ENCODE measurements around the gene PPP2CA.
"Not testable (repeated sequence)": the region's sequence is repeated elsewhere in the genome, so short reads cannot be mapped to it uniquely, and the experiment has no call there.

Gene PPP2CA

DNA sequence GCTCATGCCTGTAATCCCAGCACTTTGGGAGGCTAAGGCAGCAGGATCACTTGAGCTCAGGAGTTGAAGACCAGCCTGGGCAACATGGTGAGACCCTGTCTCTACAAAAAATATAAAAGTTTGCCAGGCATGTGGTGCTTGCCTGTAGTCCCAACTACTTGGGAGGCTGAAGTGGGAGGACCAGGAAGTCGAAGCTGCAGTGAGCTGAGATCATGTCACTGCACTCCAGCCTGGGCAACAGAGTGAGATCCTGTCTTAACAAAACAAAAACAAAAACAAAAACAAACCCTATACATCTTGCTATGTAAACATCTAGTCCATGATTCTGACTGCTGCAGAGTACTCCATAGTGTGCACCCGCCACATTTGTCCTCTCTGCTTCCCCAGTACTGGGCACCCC lies 19.8 kb upstream of the PPP2CA start:
- DNase-seq (ENCODE audit: low read depth in 2 of 2): no peak

DNA sequence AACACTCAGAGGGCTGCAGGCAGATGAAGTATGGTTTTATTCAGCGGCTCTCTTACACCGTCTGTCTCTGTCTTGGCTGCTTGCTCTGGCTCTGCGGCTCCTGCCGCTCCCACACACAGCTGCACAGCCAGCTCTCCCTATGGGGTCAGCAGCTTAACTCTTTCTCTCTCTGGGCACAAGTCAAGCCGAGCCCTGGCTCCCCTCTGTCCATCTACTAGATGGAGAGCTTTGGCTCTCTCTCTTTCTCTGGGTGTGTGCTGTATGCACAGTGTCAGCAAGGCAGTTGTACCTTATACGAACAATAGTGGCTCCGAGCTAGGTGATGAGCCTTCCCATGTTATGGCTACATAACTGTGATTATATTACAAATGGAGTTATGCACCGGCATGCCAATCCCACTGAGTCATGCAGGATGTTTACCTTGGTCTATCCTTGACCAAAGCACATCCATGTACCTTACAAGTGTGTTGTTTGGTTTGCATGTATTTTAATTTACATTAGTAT lies 19.3 kb upstream of the PPP2CA start:
- no peak for DNase-seq (ENCODE audit: low read depth in 2 of 2)

DNA sequence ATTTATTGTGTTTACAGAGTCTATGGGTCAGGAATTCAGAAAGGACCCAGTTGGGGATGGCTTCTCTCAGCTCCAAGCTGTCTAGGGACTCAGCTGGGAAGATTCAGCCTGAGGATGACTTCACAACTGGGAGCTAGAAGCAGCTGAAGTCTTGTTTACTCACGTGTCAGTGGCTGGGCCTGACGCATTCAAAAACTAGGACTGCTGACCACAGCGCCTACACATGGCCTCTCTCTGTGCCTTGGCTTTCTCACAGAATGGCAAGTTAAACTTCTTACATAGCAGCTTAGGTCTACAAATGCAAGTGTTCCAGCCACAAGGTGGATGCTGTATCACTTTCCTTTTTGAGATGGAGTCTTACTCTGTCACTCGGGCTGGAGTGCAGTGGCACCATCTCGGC lies 16.3 kb upstream of the PPP2CA start:
- no peak for DNase-seq (ENCODE audit: low read depth in 2 of 2)

DNA sequence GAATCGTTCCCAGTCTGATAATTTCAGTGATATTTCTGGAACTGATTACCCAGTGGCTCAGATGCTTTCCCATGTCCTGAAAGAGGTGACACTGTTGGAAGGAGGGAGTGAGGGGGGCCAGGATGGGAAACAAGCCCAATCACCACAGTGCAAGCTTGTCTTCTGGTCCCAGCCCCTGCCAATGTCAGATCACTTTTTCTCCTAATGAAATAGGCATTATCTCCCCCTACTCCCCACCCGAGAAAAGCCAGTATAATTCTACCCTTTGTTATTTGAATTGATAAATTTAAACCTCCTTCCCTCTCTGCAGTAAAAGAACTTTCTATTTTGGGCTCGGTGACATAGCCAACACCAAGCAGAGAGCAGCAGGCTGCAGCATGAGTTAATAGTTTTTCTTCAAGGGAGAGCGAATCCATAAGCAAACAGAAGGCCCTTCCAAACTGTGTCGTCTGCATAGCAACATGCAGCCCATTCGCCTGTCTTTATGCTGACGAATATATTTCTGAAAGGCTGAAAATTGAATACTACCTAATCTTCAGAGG lies 14.6 kb upstream of the PPP2CA start:
- DNase-seq (ENCODE audit: low read depth in 2 of 2): no peak

DNA sequence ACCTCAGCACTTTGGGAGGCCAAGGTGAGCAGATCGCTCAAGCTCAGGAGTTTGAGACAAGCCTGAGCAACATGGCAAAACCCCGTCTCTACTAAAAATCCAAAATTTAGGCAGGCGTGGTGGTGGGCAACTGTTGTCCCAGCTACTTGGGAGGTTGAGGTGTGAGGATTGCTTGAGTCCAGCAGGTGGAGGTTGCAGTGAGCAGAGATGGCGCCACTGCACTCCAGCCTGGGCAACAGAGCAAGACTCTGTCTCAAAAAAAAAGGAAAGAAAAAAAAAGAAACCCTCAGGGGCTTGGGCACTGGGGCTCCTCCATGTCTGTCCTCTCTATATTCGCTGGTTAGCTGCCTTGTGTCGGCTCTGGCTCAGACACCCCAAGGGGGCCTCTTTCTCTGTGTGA lies 10.9 kb upstream of the PPP2CA start:
- no peak for DNase-seq (ENCODE audit: low read depth in 2 of 2)

DNA sequence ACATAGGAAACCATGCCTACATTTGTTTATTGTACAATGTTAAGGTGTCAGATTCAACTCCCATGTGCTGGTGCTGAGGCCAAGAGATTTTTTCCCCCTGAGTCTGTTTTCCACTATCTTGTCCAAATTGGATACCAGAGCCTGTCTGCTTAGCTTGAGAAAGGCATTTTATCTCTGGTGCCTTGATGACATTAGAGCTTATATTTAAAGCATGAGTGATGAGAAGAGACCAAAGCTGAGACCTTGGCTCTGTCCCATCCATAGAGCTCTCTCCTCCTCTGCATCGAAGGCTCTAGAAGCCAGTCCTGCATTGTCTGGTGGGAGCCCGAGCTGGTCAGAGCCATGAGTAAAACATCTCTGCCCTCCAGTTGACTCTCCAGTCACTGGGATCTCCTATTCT lies 10.4 kb upstream of the PPP2CA start:
- no peak for DNase-seq (ENCODE audit: low read depth in 2 of 2)

DNA sequence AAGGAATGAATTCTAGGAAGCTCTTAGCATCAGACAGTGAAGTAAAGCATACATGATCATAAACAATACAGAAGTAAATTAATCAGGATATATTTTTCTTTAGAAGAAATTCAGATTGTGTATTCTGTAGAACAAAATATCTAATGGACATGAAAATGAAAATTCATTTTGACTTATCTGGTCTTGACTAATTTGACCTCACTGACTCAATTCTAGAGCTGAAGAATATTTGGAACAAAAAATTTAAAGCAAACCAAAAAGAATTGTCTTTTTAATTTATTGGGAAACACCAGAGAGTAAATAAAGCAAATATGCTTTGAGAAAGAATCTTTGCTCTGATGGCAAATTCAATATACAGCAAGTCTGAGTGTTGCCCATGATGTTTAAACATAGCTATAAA lies 2.8 kb upstream of the PPP2CA start:
- DNase-seq (ENCODE audit: low read depth in 2 of 2): no peak

DNA sequence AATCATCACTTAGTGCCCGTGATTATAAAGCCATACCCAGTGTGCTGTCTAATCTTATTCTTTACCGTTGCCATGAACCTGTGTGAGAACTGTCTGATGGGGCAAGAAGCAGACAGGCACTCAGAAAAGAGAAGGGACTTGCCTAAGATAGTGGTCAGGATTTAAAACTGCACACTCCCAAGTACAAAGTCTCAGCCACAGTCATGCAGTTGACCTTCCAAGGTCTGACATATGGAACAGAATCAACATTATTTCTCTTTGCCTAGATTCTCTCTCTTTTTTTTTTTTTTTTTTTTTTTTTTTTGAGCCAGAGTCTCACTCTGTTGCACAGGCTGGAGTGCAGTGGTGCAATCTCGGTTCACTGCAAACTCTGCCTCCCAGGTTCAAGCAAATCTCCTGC lies 1.9 kb upstream of the PPP2CA start:
- no peak for DNase-seq (ENCODE audit: low read depth in 2 of 2)

DNA sequence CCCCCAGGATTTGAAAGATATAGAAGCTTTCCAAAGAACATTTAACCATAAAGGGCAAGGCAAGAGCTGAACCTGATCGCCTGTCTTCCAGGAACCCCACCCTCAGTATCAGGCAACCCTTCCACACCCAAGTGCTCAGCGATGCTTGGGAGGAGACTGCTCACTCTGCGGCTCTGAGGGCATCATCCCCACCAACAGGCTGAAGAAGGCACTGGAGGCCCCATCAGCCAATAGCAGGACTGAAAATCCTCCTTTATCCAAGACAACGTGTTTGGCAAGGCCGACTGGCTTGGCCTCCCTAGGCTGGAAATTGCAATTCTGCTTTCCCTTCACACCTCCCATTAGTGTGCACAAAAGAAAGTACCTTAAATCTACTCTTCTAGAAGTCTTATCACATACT lies 1.4 kb upstream of the PPP2CA start:
- no peak for DNase-seq (ENCODE audit: low read depth in 2 of 2)

DNA sequence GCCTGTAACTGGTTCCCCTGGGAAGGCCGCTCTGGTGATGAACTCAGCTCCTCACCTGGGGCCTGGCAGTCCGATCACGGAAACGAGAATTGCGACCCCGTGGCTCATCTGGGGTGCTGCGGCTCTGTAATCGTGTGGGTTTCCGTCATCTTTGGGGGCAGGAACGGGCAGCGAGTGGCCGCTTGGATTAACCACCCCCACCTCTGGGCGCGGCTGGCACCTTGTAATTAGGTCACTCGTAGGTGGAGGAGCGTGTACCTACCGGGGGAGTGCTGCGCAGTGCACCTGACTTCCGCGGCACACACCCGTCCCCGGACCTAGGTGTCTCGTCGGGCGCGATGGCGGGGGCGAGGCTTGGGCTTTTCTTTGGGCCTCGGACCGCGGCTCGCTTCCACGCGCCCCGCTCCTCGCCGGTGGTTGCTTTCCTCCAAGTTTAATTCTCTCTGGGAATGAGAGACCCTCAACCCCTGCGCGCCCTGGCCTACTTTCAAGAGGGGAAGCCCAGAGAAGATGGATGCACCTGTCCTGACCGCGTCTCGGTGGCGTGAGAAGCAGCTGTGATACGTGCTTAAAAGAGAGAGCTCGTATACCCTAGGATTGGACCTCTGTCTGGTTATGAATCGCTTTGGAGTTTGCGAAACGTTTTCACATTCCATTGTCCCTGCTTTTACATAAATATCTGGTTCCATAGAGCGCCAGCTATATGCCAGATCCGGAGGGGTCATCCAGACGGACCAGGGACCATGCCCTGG lies 744 bp upstream of the PPP2CA start:
- DNase-seq (ENCODE audit: low read depth in 2 of 2): peak; percentile 15 to 50

DNA sequence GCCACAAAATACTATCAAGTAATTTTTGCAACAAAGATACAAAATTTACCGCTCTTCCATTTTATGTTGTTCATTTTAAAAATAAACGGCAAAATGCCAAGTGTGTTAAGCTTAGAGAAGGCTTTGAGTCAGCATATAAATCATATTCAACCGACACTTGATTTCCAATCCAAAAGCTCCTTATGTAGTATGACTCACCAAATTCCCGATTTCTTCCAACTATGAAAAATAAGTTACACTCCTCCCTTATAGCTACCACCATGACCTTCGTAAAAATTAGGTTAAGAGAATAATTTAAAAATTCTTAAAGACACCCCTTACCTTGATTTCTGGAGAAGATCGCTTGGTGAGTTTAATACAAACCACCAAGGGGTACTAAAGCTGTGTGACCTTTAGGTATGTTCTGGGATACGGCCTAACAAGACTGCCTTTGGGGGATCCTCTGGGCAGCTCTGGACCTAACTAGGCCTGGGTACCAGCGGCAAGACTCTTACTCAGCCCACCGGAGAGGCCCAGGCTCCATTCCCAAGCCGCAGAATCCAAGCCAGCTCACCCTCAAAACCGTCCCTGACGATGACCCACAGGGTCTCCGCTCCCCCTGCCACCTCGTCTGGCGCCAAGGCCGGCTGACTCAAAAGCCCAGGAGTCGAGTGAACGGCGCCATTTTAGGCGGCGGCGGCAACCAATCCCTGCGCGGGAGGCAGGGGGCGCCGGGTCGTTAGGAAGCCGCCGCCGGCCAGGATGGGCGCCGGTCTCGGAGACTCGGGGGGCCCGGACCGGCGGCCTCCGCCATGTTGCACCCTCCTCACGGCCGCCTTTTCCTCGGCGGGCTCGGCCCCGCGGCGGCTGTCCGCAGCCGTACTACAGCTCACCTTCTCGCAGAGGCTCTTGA lies 739 bp downstream of the PPP2CA start:
- peak; percentile 33 to 57 for DNase-seq (ENCODE audit: low read depth in 2 of 2)

DNA sequence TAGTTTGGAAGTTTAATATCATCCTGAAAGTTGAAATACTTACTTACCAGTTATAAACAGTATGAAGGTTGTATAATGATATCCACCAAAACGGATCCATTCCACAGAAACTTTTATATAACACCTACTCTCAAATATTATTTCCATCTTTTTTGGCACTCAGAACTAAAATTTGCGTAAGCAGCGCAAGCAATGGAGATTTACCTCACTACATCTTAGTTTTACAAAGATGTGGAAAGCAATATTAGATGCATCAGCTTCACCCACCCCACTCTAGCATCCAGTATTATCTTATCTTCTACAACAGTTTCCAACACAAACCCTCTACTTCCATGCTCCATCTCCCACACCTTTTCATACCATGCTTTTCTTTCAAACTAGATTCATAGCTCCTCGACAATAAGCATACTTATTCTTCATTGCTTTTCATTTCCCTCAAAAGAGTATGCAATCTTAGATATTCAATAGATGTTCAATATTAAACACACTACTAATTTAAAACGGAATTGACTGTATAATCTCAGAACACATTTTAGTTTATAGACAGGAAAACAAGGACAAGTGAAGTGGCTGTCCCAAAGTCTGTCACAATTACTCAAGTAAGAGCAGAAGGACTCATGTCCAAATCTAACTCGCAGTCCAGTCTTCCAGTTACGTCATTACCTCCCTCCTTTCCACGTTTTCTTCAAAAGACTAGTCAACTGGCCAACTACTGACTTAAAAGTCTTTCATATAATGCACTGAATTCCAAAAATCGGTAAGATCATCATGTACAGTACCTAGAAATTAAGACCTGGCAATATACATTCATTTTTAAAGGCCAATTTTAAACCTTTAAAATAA lies 2.2 kb downstream of the PPP2CA start:
- DNase-seq (ENCODE audit: low read depth in 2 of 2): no peak

DNA sequence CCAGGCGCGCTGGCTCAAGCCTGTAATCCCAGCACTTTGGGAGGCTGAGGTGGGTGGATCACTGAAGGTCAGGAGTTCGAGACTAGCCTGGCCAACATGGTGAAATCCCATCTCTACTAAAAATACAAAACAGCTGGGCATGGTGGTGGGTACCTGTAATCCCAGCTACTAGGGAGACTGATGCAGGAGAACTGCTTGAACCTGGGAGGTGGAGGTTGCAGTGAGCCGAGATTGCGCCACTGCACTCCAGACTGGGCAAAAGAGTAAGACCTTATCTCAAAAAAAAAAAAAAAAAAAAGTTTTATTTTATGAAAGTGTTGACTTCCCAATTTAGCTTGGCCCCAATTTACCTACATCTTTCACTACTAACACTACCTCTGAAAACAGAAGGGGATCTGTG lies 4.2 kb downstream of the PPP2CA start:
- not testable (repeated sequence) for DNase-seq (ENCODE audit: low read depth in 2 of 2)

DNA sequence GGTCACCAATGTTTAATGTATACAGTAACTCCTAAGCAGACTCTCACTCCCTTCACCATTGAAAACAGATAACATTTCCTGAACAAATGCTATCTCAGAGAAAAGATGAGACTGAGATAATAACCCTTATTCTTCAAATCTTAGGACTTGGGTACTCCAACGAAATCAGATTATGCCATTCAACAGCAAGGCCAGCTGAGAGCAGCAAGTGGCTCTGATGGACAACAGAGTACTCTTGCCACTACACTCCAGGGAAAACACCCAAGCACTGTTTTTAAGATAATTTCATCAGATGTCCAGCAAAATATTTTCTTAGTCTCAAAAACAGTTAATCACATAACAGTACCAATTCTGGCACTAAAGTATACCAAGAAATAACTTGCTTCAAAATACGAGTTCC lies 10.1 kb downstream of the PPP2CA start:
- no peak for DNase-seq (ENCODE audit: low read depth in 2 of 2)

DNA sequence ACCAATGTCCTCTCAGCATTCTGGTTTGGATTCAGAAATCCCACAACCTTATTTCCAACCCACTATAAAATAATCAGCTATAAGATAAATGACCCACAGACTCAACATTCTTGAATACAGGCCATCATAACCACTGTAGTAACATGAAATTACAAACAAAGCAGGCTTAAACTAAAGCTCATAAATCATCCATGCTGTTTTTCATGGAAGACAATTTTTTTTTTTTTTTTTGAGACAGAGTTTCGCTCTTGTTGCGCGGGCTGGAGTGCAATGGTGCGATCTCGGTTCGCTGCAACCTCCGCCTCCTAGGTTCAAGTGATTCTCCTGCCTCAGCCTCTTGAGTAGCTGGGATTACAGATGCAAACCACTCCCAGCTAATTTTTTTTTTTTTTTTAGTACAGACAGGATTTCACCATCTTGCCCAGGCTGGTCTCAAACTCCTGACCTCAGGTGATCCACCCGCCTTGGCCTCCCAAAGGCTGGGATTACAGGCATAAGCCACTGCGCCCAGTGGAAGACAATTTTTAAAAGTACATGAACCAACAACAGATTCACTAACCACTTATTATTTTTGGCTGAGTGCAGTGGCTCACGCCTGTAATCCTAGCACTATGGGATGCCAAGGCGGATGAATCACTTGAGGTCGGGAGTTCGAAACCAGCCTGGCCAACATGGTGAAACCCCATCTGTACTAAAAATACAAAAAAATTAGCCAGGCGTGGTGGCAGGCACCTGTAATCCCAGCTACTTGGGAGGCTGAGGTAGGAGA lies 14.4 kb downstream of the PPP2CA start:
- not testable (repeated sequence) for DNase-seq (ENCODE audit: low read depth in 2 of 2)

DNA sequence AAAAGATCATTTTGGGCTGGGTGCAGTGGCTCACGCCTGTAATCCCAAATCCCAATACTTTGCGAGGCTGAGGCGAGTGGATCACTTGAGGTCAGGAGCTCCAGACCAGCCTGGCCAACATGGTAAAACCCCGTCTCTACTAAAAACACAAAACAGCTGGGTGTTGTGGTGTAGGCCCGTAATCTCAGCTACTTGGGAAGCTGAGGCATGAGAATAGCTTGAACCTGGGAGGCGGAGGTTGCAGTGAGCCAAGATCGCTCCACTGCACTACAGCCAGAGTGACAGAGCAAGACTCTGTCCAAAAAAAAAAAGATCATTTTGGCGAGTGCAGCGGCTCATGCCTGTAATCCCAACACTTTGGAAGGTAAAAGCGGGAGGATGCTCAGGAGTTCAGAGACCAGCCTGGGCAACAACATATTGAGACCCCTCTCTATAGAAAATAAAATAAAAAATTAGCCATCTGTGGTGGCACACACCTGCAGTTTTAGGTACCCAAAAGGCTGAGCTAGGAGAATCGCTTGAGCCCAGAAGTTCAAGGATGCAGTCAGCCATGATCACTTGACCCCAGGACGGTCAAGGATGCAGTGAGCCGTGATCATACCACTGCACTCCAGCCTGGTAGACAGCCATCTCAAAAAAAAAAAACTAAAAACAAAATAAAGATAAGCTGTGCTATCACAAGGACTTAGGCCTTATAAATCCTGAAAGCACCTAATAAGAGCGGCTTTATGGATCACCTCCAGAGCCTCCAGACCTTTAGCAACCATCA lies 16.2 kb downstream of the PPP2CA start:
- no peak for DNase-seq (ENCODE audit: low read depth in 2 of 2)

DNA sequence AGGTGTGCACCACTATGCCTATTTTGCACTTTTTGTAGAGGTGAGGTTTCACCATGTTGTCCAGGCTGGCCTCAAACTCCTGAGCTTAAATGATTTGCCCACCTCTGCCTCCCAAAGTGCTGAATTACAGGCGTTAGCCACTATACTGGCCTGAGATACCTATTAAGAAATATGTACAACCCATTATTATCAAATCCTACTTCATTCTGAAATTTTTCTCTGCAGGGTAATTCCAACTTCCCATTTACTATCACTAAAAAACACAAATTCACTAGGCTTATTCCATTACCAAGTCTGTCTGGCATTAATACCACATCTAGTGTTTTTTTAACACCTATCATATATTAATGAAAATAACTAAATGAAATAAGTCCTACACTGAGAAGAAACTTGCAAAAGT lies 18.2 kb downstream of the PPP2CA start:
- no peak for DNase-seq (ENCODE audit: low read depth in 2 of 2)

DNA sequence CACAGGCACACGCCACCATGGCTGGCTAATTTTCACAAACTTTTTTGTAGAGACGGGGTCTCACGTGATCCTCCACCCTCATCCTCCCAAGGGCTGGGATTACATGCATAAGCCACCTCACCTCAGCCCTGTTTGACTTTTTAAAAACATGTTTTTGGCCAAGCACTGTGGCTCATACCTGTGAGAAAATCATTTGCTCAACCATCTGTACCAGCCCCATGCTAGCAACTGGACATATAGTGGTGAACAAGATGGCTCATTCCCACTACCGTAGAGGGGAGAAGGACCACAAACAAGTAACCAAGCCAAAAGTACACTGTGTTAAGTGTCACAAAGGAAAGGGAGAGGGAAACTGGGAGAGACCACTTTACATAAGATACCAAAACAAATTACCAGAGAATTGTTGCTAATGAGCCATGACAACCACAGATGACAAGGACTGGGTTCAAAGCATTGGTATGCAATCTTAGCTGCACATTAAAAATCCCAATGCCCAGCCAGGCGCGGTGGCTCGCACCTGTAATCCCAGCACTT lies 19.2 kb downstream of the PPP2CA start:
- DNase-seq (ENCODE audit: low read depth in 2 of 2): no peak

DNA sequence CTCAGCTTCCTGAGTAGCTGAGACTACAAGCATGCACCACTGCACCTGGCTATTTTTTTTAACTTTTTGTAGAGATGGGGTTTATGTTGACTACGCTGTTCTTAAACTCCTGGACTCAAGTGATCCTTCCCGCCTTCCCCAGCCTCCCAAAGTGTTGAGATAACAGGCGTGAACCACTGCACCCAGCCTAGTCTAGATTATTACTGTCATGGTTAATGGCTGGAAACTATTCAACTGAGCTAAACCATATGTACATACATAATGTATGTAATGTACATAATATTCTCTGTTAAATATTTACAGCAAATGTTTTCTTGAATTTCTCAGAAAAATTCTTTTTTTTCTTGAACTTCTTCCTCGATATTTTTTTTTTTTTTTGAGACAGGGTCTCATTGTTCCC lies 21.3 kb downstream of the PPP2CA start:
- no peak for DNase-seq (ENCODE audit: low read depth in 2 of 2)

DNA sequence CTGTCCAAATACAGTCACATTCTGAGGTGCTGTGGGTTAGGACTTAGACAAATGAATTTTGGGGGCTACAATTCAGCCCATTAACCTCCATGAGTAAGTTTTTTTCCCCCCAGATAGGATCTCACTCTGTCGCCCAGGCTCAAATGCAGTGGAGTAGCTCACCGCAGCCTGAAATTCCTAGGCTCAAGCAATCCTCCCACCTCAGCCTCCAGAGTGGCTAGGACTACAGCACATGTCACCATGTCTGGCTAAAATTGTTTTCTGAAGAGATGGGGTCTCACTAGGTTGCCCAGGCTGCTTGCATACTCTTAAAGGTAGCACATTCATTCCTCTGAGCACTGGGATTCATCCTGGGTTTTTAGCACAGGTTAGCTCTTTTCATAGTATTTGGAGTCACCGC lies 22.2 kb downstream of the PPP2CA start:
- DNase-seq (ENCODE audit: low read depth in 2 of 2): no peak
